Liver (tissue), 9 donors: ENCODE measurements around the gene BRCA1. TPM values are rescaled to one million over a fixed set of nuclear protein-coding genes. Genes with fewer than 3 reads are reported as not detected.

ENCODE experiments used
- DNase-seq: peaks from one replicate; pipeline ENCODE4 v3.0.0-alpha.2; 2017; ENCODE audit warnings: low spot score
- H3K27ac ChIP-seq, 2 donors: one replicate each; pipeline ENCODE4 v1.7.0; 2013; ENCODE audit warnings: inconsistent platforms in 2 of 2, low read length in 2 of 2, control low read depth in 1 of 2, low read depth in 1 of 2, mild to moderate bottlenecking in 1 of 2
- H3K27me3 ChIP-seq, 4 donors: one replicate each; pipeline versions ENCODE4 v1.6.1 to v1.7.0; 2013; ENCODE audit warnings: low read length in 3 of 4, inconsistent platforms in 1 of 4, mild to moderate bottlenecking in 1 of 4, moderate library complexity in 1 of 4; ENCODE audit not compliant: control insufficient read depth in 4 of 4, insufficient read depth in 4 of 4
- H3K36me3 ChIP-seq, 4 donors: one replicate each; pipeline versions ENCODE4 v1.6.1 to v1.7.0; 2013; ENCODE audit warnings: low read length in 3 of 4, mild to moderate bottlenecking in 3 of 4, low read depth in 1 of 4, moderate library complexity in 1 of 4; ENCODE audit not compliant: control insufficient read depth in 4 of 4, insufficient read depth in 3 of 4
- H3K4me1 ChIP-seq, 4 donors: one replicate each; pipeline versions ENCODE4 v1.6.1 to v1.7.0; 2013; ENCODE audit warnings: low read length in 3 of 4, mild to moderate bottlenecking in 3 of 4, moderate library complexity in 1 of 4; ENCODE audit not compliant: control insufficient read depth in 4 of 4, insufficient read depth in 4 of 4
- H3K4me3 ChIP-seq, 3 donors: one replicate each; pipeline versions ENCODE4 v1.6.1 to v1.7.0; 2013; ENCODE audit warnings: low read length in 3 of 3, control low read depth in 1 of 3, low read depth in 1 of 3, mild to moderate bottlenecking in 1 of 3
- H3K9ac ChIP-seq, 2 donors: one replicate each; pipeline ENCODE4 v1.7.0; 2013; ENCODE audit warnings: low read length in 2 of 2, mild to moderate bottlenecking in 2 of 2, moderate library complexity in 2 of 2, control low read depth in 1 of 2, low read depth in 1 of 2
- H3K9me3 ChIP-seq, 4 donors: one replicate each; pipeline versions ENCODE4 v1.6.1 to v1.7.0; 2013; ENCODE audit warnings: low read length in 3 of 4; ENCODE audit not compliant: control insufficient read depth in 4 of 4
- ATF3 ChIP-seq: IDR thresholded peaks from 2 replicates; pipeline ENCODE4 v1.6.1; 2016; ENCODE audit warnings: antibody characterized with exemption
- CTCF ChIP-seq: fragments of 150-350 bp; IDR thresholded peaks from 2 replicates; pipeline ENCODE4 v1.5.1; 2017; ENCODE audit warnings: improper control_type of control experiment, low read depth, low read length; ENCODE audit not compliant: missing input control
- EGR1 ChIP-seq, 2 donors: IDR thresholded peaks; 2 replicates each; pipeline ENCODE4 v1.6.1; 2016 to 2018; ENCODE audit warnings: antibody characterized with exemption in 2 of 2, low read depth in 2 of 2
- FOXA1 ChIP-seq: IDR thresholded peaks from 2 replicates; pipeline ENCODE4 v1.6.1; 2016; ENCODE audit warnings: antibody characterized with exemption
- FOXA2 ChIP-seq: IDR thresholded peaks from 2 replicates; pipeline ENCODE4 v1.6.1; 2016; ENCODE audit warnings: antibody characterized with exemption
- GABPA ChIP-seq, 2 donors: IDR thresholded peaks in 1 of 2; conservative IDR thresholded peaks in 1 of 2; 2 replicates each; pipeline ENCODE4 v1.6.1; 2016; ENCODE audit warnings: antibody characterized with exemption in 2 of 2, mild to moderate bottlenecking in 1 of 2, moderate library complexity in 1 of 2
- HNF4A ChIP-seq, 2 donors: conservative IDR thresholded peaks; 2 replicates each; pipeline ENCODE4 v1.6.1; 2016; ENCODE audit warnings: antibody characterized with exemption in 2 of 2, mild to moderate bottlenecking in 2 of 2
- HNF4G ChIP-seq: IDR thresholded peaks from 2 replicates; pipeline ENCODE4 v1.6.1; 2016; ENCODE audit warnings: antibody characterized with exemption
- JUND ChIP-seq, 2 donors: IDR thresholded peaks; 2 replicates each; pipeline ENCODE4 v1.6.1; 2016; ENCODE audit warnings: antibody characterized with exemption in 2 of 2
- MAX ChIP-seq: IDR thresholded peaks from 2 replicates; pipeline ENCODE4 v1.6.1; 2016; ENCODE audit warnings: antibody characterized with exemption
- NR2F2 ChIP-seq: IDR thresholded peaks from 2 replicates; pipeline ENCODE4 v1.6.1; 2016; ENCODE audit warnings: antibody characterized with exemption
- RAD21 ChIP-seq, 2 donors: IDR thresholded peaks; 2 replicates each; pipeline ENCODE4 v1.6.1; 2016; ENCODE audit warnings: antibody characterized with exemption in 2 of 2, mild to moderate bottlenecking in 2 of 2
- REST ChIP-seq: IDR thresholded peaks from 2 replicates; pipeline ENCODE4 v1.6.1; 2016; ENCODE audit warnings: antibody characterized with exemption, mild to moderate bottlenecking
- RXRA ChIP-seq, 2 donors: IDR thresholded peaks; 2 replicates each; pipeline ENCODE4 v1.6.1; 2017 to 2018; ENCODE audit warnings: antibody characterized with exemption in 2 of 2, mild to moderate bottlenecking in 1 of 2
- SP1 ChIP-seq: IDR thresholded peaks from 2 replicates; pipeline ENCODE4 v1.6.1; 2018; ENCODE audit warnings: antibody characterized with exemption, mild to moderate bottlenecking
- TAF1 ChIP-seq: conservative IDR thresholded peaks from 2 replicates; pipeline ENCODE4 v1.6.1; 2016; ENCODE audit warnings: antibody characterized with exemption, mild to moderate bottlenecking
- YY1 ChIP-seq: IDR thresholded peaks from 2 replicates; pipeline ENCODE4 v1.6.1; 2016; ENCODE audit warnings: antibody characterized with exemption, mild to moderate bottlenecking
- ZBTB33 ChIP-seq: IDR thresholded peaks from 2 replicates; pipeline ENCODE4 v1.6.1; 2016; ENCODE audit warnings: antibody characterized with exemption
- WGBS: extraction: QIAGEN DNeasy Blood & Tissue Kit; methylation state at CpG from one replicate; pipeline ENCODE4 v1.1.7; 2013; 5-methylcytosine and 5-hydroxymethylcytosine counted together
- polyA plus RNA-seq, 2 donors: library from polyadenylated mRNA; stranded (reverse) in 1 of 2; unstranded in 1 of 2; fragments of 200-250 nt in 1 of 2; fragments of >200 nt in 1 of 2; fragmentation: Nextera tagmentation in 1 of 2; extraction: Ambion mirVana in 1 of 2; gene quantifications; one replicate each; pipeline versions ENCODE4 v1.2.1 to v1.2.3, GENCODE V29; 2013 to 2015
- total RNA-seq, 2 donors: library from RNA; depleted of rRNA; stranded (reverse); fragments of >200 nt; gene quantifications; one replicate each; pipeline ENCODE4 v1.2.3, GENCODE V29; 2014
- donor health status: healthy.
- donor health status: healthy.
- donor health status: healthy.
- donor health status: healthy.
- donor health status: healthy.

The BRCA1 gene
- total and polyA plus RNA-seq, 4 donors: 1.5 to 18.6 (median 12.8) TPM

- Histone ChIP-seq H3K9me3 (no peaks in the 10 kb centered on the region), H3K4me1 (peaks cover 0 to 10% (median 8%) of the 10 kb centered on the region in 4 donors), H3K27me3 (no peaks in the 10 kb centered on the region), H3K36me3 (peaks cover 6 to 13% (median 10%) of the 10 kb centered on the region in 4 donors), H3K27ac (peak within 1 kb of the TSS; percentile 79 to 97), H3K4me3 (peak within 1 kb of the TSS; percentile 52 to 99 (median 58)), H3K9ac (peak within 1 kb of the TSS; percentile 37 to 94)
- WGBS: 15% methylated on average over 18 of the region's 18 CpGs
- peak; percentile 77 for DNase-seq
- TF ChIP-seq HNF4A (conservative IDR thresholded peaks at IDR 0.05) (no peak), FOXA1 (no peak), ZBTB33 (no peak), FOXA2 (no peak), CTCF (peak; percentile 45), RXRA (IDR thresholded peaks at IDR 0.05) (no peak), HNF4G (no peak), YY1 (peak; percentile 33), RAD21 (IDR thresholded peaks at IDR 0.05) (peak; percentile 75 to 78), JUND (IDR thresholded peaks at IDR 0.05) (no peak), EGR1 (IDR thresholded peaks at IDR 0.05; ENCODE audit: low read depth in 2 of 2) (peak in 1 of 2 donors; percentile 19), NR2F2 (no peak), MAX (no peak), REST (peak; percentile 10), GABPA (IDR thresholded peaks at IDR 0.05 in 1 of 2, conservative IDR thresholded peaks at IDR 0.05 in 1 of 2) (no peak), SP1 (peak; percentile 11), ATF3 (no peak), TAF1 (no peak)
These were observed 118.3 kb downstream of the BRCA1 start, which contains the start of gene IFI35 for GRCh38 chr17:43006639-43007551. Gene IFI35 (plus strand): TSS chr17:43006784. CDS start chr17:43006948, 164 bp downstream.
